ENCODE results near the gene UACA.

DNA sequence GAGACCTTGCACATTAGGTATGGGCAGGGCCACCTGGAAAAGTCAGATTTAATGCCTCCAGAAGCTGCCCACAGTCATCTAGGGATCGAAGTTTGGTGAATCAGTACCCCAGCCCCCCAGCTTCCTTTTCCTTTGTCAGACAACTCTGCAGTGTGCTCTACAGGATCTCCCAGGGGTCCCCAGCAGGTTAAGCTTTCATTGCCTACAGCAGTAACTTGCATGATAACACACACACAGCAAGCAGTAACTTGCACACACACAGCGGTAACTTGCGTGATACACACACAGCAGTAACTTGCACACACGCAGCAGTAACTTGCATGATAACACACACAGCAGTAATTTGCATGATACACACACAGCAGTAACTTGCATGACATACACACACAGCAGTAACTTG, 131.3 kb downstream of the UACA start:
- TF ChIP-seq, protein P1, sequence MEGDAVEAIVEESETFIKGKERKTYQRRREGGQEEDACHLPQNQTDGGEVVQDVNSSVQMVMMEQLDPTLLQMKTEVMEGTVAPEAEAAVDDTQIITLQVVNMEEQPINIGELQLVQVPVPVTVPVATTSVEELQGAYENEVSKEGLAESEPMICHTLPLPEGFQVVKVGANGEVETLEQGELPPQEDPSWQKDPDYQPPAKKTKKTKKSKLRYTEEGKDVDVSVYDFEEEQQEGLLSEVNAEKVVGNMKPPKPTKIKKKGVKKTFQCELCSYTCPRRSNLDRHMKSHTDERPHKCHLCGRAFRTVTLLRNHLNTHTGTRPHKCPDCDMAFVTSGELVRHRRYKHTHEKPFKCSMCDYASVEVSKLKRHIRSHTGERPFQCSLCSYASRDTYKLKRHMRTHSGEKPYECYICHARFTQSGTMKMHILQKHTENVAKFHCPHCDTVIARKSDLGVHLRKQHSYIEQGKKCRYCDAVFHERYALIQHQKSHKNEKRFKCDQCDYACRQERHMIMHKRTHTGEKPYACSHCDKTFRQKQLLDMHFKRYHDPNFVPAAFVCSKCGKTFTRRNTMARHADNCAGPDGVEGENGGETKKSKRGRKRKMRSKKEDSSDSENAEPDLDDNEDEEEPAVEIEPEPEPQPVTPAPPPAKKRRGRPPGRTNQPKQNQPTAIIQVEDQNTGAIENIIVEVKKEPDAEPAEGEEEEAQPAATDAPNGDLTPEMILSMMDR (conservative IDR thresholded peaks at IDR 0.05): no peak
- TF ChIP-seq EZH2 (IDR thresholded peaks at IDR 0.05; ENCODE audit: low read depth): no peak

All from PC-9 (cell line).